Limb (tissue), 2 donors: ENCODE results near the gene NLK.

Experiments
- DNase-seq, 2 donors: peaks; one replicate each; pipeline ENCODE4 v3.0.0-alpha.2; 2016; ENCODE audit errors: extremely low spot score in 2 of 2

Gene NLK

DNA sequence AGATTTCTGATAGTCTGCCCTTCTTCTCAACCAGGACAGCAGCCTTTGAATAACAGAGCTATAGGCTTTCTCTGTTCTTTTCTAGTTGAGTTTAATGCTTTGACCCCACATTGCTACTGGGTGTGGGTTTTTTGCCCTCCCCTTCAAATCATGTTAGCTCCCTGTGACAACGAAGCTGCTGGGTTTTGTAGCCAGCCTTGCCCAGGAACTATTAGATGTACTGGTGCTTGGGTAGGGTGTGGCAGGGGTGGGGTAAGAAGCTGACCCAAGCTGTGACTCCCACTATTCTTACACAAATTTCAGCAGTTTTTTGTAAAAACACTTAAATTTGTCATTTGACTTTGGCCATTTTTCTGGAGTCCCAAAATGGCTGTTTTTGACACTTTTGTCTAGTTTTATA, 69.7 kb downstream of the NLK start:
- DNase-seq: no peak

DNA sequence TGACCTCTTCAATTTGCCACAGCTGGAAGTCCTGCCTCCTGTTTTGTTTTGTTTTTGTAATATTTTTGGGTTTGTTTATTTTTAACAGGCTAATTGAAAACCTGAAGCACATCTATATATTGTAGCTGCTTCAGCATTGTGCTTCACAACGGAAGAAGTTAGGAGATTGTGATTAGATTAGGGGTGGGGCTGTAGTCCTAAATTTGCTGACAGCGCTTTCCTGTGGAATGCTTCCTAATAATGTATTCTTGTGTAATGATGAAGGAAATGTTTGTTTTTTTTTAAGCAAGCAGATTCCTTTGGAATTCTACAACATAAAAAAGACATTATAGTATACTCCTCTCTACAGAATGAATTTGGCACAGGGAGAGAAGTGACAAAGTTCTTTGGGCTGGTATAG, 70.1 kb downstream of the NLK start:
- no peak for DNase-seq

DNA sequence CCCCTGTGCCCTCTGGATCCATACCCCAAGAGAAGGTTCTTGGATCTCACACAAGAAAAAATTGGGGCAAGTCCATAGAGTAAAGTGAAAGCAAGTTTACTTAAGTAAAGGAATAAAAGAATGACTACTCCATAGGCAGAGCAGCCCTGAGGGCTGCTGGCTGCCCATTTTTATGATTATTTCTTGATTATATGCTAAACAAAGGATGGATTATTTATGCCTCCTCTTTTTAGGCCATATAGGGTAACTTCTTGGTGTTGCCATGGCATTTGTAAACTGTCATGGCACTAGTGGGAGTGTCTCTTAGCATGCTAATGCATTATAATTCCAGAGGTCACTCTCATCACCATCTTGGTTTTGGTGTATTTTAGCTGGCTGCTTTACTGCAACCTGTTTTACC, 70.8 kb downstream of the NLK start:
- DNase-seq: no peak

DNA sequence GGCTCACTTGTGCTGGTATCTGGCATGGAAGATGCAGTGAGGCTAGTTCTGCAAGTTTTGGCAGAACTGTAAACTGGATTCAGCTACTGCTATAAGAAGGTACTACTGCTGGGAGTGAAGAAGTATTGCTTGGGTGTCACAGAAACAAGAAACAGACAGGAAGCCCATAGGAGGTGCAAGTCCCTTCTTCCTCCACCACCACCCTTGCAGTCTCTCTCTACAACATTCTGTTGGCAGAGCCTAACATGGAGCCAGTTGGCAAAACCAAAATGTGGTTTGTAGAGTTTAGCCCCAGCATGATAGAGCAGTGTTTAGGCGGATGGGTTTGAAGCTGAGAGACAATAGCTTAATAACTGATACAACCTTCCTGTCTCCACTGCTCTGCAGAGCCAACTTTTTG, 72.6 kb downstream of the NLK start:
- no peak for DNase-seq

DNA sequence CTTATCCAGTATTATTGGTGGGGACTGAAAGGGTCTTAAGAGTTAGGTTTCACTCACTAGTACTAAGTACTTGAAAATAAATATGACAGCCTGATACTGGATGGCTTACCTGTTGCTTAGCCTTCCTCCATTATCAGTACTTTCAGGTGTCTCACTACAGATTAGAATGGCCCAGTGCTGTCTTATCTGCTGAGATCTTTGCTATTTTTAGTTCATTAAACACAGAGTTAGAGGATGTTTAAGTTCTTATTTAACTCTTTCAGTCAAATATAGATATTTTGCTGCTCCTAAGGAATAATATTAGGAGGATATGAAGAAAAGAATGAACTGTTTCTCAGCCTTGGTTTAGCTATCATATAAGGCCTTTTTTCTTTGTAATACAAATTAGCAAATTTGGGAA, 74.8 kb downstream of the NLK start:
- no peak for DNase-seq

DNA sequence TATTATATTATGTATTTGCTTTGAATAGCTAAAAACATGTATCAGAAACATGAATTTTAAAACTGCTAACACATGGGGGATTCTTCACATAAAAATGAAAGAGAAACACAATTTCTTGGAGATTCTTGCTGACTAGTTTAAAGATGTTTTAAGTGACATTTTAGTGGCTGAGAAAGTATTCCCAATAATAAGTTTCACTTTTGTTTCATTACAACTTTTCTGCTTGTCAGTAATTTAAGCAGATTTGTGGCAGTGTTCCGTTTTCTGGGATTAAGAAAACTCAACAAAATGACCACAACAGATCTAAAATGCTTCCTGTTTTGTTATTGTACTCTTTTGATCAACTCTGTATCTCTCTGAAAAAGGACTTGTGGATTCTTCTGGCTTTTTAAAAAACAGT, 75.9 kb downstream of the NLK start:
- no peak for DNase-seq

DNA sequence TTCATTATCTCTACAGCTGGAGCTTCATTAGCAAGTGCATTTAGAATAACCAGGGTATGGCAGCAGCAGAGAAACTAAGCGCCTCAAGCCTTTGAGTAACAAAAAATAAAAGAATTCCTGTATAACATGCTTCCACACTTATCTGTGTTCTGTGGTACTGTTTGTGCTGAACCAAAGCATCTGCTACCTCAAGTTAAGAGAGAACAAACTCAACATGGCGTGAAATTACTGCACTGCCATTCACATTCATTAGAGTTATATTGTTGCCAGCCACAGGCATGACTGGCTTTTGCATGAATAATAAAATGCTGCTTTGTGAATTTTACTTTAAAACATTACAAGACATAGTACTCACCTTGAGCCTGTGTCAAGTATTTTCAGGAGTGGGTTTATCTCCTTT, 76.6 kb downstream of the NLK start:
- no peak for DNase-seq

DNA sequence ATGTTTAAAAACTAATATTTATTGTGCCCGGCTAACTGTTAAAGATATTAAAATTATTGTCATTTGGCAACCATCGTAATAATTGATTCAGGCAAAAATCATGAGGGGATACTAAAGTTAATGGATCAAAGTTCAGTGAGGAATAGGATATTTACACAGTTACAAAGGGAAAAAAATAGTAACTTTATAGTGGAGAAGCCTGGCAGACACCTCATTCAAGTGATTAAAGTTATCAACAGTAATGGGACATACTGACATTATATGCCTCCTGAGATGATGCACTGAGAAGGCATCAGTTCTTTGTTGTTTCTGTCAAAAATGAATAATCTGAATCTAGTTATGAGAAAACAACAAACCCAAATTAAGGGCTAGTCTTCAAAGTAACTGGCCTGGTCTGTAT, 77.1 kb downstream of the NLK start:
- DNase-seq: no peak

DNA sequence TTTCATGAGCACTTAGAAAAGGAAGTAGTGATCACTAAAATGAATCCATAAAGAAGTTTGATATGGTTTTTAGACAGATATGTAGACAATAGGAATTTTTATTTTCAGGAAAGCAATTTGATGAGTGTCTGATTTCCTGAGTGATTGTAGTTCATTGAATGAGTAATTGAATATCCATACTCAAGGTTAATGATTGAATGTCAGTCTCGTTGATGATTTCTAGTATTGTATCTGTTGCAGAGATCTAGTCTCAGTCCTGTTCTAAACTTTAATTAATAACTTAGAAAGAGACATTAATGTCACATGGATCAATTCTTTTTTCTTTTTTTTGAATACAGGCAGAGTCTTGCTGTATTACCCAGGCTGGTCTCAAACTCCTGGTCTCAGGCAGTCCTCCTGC, 78.3 kb downstream of the NLK start:
- DNase-seq: no peak

DNA sequence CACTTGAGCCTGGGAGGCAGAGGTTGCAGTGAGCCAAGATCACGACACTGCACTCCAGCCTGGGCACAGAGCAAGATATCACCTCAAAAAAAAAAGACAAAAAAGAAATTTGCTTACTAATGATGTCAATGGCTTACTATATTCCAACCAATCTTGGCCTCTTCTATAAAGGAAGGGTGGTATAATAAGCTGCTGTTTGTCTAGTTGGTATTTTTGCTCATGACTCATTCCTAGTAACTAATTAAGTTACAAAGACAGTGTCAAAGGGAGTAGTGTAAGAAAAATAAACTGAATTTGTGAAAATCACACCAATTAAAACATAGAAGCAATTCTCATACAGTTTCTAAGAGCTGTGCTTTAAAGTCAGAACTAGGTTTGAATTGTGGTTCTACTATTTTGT, 82.5 kb downstream of the NLK start:
- no peak for DNase-seq

DNA sequence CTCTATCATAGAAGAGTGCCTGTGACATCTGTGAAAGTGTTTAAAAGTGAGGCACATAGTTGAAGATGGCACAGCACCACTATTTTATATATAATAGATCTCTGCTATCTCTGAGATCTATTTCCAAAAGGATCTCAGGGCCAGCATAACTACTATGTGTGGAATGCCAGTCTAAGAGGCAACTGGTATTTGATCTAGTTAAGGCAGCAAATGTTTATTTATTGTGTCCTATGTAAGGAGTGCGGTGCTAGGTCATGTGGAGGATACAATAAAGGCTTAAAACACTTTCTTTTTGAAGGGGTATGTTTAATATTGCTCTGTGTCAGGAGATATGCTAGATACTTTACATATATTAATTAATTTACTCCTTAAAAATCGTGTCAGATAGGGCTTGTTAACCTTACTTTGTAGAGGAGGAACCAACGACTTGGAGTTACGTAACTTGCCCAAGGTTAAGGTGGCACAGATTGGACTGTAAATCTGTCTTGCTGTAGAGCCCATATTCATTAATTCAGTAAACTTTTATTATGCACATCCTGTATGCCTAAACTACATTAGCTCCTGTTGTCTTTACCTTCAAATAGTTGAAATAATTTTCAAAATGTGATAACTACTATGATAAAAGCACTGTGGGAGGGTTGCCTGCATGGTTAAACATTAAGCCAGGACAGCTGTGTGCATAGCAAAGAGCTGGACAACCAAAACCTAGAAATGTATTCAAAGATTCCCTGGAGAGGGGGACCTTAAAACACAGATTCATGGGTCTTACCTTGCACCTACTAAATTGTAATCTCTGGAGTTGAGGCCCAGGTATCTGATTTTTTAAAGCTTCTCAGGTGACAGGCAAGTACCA, 83.3 kb downstream of the NLK start:
- no peak for DNase-seq

DNA sequence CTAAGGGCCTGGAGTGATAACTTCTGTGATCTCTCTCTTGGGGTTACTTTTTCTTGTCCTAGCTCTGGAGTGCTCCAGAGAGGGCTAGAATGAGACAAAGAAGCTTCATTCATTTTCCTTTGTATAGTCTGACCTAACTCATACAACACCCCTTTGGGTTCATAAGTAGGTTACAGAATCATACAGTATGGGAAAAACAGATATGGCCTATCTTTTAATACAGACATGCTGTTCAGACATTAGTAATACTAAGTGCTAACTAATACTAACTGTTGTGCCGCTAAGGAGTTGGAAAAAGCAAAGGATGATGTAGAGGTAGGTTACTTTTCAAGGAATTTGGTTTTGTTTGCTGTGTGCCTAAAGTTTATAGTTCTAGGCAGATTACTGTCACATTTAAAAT, 84.7 kb downstream of the NLK start:
- no peak for DNase-seq

DNA sequence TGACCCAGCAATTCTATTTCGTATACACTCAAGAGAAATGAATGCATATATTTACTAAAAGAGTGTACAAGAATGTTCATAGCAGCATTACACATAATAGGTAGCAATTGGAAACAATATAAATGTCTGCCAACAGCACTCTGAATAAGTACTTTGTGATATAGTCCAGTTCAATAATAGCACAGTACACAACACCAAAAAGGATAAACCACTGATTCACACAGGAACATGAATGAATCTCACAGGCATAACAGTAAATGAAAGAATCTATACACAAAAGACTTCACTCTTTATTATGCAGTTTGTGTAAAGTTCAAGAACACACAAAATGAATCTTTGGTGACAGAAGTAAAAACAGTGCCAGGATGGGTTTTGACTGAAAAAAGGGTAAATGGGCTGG, 86.3 kb downstream of the NLK start:
- no peak for DNase-seq

DNA sequence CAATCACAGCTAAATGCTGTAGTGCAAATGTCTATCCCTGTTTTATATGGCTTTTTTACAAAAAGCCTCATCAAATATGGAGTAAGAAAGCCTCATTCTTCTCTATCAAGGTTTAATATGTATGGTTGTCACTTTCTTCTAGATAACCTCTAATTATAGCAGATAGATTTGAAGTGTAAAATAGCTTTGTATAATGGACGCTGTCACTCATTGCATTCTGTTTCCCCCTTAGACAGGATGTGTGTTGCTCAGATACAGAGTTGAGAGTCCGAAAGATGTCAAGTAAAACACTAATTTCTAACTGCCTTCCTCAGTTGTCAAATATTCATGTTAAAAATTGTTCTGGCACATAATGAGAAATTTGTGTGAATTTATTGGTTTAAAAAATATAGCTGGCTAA, 88.0 kb downstream of the NLK start:
- DNase-seq: no peak

DNA sequence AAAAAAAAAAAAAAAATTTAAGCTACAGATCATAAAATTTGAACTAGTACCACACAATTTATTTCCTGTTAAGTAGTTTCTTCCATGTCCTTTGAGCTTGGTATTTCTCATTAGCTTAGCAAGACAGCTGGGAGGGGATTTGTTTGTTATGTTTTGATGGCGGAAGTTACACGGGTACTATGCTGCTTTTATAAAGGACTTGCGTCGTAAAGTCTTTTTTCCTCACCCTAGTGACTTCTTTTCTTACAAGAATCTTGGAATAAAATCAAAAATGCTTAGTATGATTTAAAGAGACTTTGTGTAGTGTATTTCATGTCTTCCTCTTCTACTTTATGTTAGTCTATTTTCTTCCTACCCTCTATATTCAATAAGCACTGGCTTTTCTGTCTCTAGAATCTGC, 89.1 kb downstream of the NLK start:
- no peak for DNase-seq

DNA sequence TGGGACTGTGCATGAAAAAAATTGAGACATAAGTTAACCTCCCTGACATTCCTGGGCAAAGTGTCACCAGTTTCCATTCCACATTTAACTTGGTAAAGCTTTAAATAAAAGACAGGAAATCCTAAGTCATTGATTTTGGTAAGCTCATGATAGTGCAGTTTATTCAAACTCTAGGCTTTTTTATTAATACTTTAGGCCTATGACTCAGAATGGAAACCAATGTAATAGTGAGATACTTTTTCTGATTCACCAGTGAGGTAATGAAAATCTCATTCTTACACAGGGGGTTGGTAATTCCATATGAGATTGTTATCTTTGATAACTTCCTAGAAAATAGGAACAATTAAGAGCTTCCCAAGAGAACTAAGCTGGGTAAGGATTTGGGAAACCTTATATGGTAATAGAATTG, 91.1 kb downstream of the NLK start:
- DNase-seq: no peak

DNA sequence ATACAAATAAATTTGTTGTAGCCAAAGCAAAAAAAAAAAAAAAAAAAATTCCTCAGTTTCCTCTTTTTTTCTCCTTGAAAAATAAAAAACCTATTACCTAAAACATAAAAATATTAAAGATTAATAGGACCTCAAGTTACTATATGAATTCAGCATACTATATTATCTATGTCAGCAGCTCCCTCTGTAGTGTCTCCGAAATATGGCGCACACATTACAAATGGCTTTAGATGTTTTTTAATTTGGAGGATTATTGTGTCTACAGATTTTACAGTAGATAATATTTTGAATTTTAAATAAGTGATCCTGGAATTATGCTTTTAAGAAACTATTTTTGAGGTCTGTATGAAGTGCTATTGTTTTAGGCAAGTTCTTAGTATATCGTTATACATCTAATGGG, 94.4 kb downstream of the NLK start:
- no peak for DNase-seq

DNA sequence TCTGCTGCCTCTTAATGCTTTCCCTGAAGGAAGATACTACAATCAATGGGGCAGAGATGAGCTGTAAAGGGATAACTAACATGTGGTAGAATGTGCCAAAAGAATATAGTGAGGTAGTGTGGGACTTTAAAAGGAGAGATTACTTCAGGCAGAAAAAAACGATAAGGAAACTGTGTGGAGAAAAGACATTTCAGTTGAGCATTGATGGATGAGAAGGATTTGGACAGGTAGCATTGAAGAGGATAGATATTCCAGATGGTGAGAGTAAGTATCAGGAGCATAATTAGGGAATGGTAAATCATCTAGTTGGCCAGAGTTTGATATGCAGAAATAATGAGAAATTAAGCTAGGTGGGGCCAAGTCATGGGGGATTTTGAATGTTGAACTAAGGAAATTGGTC, 97.3 kb downstream of the NLK start:
- no peak for DNase-seq

DNA sequence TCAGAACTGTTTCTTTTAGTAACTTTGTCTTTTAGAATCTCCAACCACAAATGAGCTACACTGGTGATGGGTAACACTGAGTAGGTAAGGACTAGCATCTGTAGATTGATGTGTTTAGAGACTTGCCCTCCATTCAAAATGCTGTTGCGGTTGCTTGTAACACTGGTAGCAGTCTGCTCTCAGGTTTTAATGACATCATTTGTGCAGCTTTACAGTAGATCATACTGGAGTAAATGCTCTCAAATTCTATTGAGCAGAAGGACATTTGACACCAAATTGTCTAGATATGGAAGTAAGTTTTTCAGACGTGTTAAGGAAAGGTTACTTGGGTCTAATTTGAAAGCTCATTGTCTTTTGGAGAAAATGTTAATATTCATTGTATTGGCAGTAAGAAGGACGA, 98.8 kb downstream of the NLK start:
- DNase-seq: no peak

DNA sequence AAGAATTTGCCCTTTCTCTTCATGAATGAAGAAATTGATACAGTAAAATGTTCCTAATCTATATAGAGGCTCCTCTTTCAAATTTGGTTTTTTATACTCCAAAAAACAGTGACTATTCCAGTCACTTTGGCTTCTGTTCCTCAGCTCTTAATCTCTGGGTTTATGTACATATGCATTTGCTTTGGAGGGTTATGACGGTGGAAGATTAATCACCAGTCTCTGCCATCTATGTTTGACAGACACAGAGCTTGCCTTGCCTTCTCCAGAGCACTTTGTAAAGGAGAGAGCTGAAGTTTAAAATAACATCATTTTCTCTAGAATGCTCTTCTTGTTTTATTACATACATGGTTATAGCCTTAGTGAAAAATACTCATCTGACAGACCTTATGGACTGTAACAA, 99.3 kb downstream of the NLK start:
- DNase-seq: no peak

DNA sequence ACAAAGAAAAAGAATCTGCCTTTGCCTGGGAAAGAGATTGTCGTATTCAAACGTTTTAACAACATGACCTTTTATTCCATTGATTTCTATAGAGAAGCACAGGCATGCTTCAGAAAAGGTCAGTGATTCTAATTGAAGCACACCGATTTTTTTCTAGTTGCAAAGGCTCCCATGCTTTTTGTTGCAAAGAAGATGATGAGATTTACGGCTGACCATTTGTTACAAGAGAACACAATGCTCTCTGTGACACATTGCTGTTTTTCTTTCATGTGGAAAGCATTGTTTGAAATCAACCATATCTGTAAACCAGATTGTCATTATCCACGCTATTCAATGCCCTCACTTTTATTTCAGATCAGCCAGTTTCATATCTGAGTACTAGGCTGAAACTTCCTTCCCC, 99.8 kb downstream of the NLK start:
- no peak for DNase-seq

DNA sequence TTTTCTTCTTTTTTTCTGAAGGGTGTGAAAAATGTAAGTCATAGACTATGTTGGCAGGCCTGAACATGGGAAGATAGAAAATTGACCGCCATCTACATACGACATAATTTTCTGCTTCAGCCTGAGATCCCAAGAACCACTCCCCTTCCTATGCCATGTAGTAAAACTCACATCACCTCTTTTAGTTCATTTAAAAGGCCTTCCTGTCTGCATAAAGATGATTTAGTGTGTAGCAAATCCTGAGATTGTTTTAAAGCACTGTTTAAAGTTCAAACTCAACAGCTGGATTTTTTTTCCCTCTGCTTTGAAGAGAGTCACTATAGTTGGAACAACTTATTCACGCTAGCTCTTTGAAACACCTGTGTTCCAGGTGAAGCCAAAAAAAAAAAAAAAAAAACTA, 101.5 kb downstream of the NLK start:
- DNase-seq: no peak

DNA sequence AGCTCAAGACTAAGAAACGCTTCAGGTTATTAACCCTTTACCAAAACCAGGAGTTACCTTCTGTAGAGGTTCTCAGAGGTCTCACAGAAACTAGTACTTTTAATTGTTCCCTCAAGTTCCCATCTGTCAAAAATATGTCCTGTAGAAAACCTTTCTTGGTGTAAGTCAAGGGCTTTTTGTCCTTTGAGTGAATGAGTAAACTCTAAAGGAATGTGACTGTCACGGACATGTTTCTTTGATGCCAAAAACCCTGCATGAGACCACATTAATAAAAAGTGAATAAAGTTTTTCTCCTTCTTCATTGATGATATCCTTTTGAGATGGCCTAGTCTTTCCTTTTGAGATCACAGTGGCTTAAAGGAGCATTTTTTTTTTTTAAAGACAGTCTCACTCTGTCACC, 102.9 kb downstream of the NLK start:
- no peak for DNase-seq

DNA sequence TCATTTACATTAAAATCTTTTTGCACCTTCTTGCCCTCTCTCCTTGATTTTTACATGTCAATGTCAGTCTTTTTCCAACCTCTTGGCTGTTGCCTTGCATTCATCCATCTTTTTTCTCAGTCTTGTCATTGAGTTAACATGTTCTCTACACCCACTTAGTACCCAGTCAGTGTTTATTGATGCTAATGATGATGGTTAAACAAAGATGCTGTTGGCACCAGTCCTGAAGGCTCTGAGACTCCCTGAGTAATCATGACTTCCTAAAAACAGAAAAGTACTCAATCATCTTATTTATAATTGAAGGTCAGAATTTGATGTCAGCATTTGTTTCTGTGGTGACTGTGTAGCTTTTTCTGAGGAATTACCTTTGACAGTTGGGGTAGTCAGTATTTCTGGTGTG, 104.5 kb downstream of the NLK start:
- DNase-seq: no peak
